HG03159 (cell line): ENCODE measurements around the gene EPHB1.

Source experiments
- ATAC-seq: cut with Tn5 transposase; IDR thresholded peaks from one replicate; pipeline ENCODE4 v1.9.1; 2021; ENCODE audit warnings: mild to moderate bottlenecking, moderate library complexity; ENCODE audit not compliant: unreplicated experiment

Gene EPHB1

GRCh38 chr3:135141672-135142071 lies 346.6 kb downstream of the EPHB1 start:
- no peak for ATAC-seq

- ATAC-seq, result no peak
Measured at GRCh38 chr3:135142530-135142929, 347.5 kb downstream of the EPHB1 start.

- no peak for ATAC-seq
Measured at GRCh38 chr3:135143474-135143873, 348.4 kb downstream of the EPHB1 start.

GRCh38 chr3:135145581-135145980 lies 350.5 kb downstream of the EPHB1 start:
- no peak for ATAC-seq

- ATAC-seq, result no peak
Measured at GRCh38 chr3:135147657-135148056, 352.6 kb downstream of the EPHB1 start.

GRCh38 chr3:135148398-135149020 lies 353.4 kb downstream of the EPHB1 start:
- no peak for ATAC-seq

- no peak for ATAC-seq
Measured at GRCh38 chr3:135149707-135150681, 354.9 kb downstream of the EPHB1 start.

GRCh38 chr3:135154186-135154585 lies 359.1 kb downstream of the EPHB1 start:
- ATAC-seq, result no peak

GRCh38 chr3:135155228-135155627 lies 360.2 kb downstream of the EPHB1 start:
- no peak for ATAC-seq

GRCh38 chr3:135155791-135156190 lies 360.7 kb downstream of the EPHB1 start:
- ATAC-seq, result no peak

- no peak for ATAC-seq
Measured at GRCh38 chr3:135157045-135157740, 362.1 kb downstream of the EPHB1 start.

- ATAC-seq, result no peak
Measured at GRCh38 chr3:135158520-135158919, 363.5 kb downstream of the EPHB1 start.

GRCh38 chr3:135159681-135160247 lies 364.7 kb downstream of the EPHB1 start:
- ATAC-seq, result no peak

- ATAC-seq, result no peak
Measured at GRCh38 chr3:135161425-135161824, 366.4 kb downstream of the EPHB1 start.

GRCh38 chr3:135163701-135164100 lies 368.6 kb downstream of the EPHB1 start:
- ATAC-seq, result no peak

- no peak for ATAC-seq
Measured at GRCh38 chr3:135165260-135165659, 370.2 kb downstream of the EPHB1 start.

- no peak for ATAC-seq
Measured at GRCh38 chr3:135166266-135166825, 371.3 kb downstream of the EPHB1 start.

- ATAC-seq, result no peak
Measured at GRCh38 chr3:135168822-135169221, 373.8 kb downstream of the EPHB1 start.

GRCh38 chr3:135169651-135170050 lies 374.6 kb downstream of the EPHB1 start:
- ATAC-seq, result no peak

- no peak for ATAC-seq
Measured at GRCh38 chr3:135170732-135171131, 375.7 kb downstream of the EPHB1 start.
